ENCODE data around the gene PPAN.

Gene PPAN

DNA sequence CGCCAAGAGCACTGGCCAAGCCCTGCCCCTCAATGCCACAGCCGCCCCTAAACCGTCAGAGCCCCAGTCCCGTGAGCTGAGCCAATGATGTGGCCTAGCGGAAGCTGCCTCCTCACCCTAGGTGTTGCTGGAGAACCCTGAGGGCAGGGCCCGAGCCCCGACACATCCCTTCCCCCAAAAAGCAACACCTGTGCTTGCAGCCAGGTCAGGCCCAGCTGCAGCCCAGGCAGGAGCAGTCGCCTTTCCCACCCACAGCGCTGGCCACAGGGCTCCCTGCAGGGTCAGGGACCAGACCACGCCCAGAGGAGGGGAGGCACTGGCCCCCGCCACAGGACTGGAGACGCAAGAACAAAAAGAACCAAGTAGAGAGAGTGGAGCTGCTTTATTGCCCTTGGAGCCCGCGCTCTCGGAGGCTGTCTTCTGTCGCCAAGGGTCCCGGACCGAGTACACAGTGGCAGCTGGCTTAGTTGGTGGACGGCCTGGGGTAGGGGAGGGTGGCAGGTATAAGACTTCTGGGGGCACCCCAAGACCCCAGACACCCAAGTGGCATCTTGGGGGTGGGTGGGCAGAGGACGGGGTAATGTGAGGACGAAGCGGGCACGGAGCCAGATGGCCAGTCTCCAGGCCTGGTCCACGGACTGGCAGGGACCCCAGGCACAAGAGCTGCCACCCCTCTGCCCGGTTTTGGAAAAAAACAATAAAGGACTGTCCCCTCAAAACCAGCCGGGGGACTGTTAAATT lies 8.7 kb downstream of the PPAN start (continued):
- TF ChIP-seq, protein P1, sequence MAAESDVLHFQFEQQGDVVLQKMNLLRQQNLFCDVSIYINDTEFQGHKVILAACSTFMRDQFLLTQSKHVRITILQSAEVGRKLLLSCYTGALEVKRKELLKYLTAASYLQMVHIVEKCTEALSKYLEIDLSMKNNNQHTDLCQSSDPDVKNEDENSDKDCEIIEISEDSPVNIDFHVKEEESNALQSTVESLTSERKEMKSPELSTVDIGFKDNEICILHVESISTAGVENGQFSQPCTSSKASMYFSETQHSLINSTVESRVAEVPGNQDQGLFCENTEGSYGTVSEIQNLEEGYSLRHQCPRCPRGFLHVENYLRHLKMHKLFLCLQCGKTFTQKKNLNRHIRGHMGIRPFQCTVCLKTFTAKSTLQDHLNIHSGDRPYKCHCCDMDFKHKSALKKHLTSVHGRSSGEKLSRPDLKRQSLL (tag by site-specific recombination; IDR thresholded peaks at IDR 0.05) = no peak; the same call in 1 of the 2 replicates
- TF ChIP-seq ZNF530 (tag by site-specific recombination; IDR thresholded peaks at IDR 0.05; ENCODE audit: low read depth) (no peak), ZNF146 (tag by site-specific recombination; IDR thresholded peaks at IDR 0.05) (peak; percentile 2; the same call in 1 of the 2 replicates), ZBTB17 (tag by site-specific recombination; IDR thresholded peaks at IDR 0.05) (no peak), ZNF837 (tag by site-specific recombination; IDR thresholded peaks at IDR 0.05) (0 out of 2 replicates have a peak, but pooled peaks have one; percentile 13), KLF10 (tag by site-specific recombination; IDR thresholded peaks at IDR 0.05) (no peak), ZFP3 (tag by site-specific recombination; IDR thresholded peaks at IDR 0.05; ENCODE audit: low read depth) (no peak), ZNF777 (tag by site-specific recombination; IDR thresholded peaks at IDR 0.05; ENCODE audit: borderline replicate concordance) (no peak), ZNF248 (tag by site-specific recombination; IDR thresholded peaks at IDR 0.05) (no peak), ZNF707 (tag by site-specific recombination; IDR thresholded peaks at IDR 0.05) (no peak), ZNF426 (tag by site-specific recombination; IDR thresholded peaks at IDR 0.05) (no peak), ZNF529 (tag by site-specific recombination; IDR thresholded peaks at IDR 0.05; ENCODE audit: insufficient replicate concordance) (no peak), EGR2 (tag by site-specific recombination; IDR thresholded peaks at IDR 0.05; ENCODE audit: low read depth) (0 out of 2 replicates have a peak, but pooled peaks have one; percentile 5), ZNF843 (tag by site-specific recombination; IDR thresholded peaks at IDR 0.05) (0 out of 2 replicates have a peak, but pooled peaks have one; percentile 11), ZIC2 (tag by site-specific recombination; IDR thresholded peaks at IDR 0.05) (peak; percentile 61; the same call in 1 of the 2 replicates), ZNF830 (tag by site-specific recombination; IDR thresholded peaks at IDR 0.05; ENCODE audit: low read depth) (no peak), KLF7 (tag by site-specific recombination; IDR thresholded peaks at IDR 0.05; ENCODE audit: borderline replicate concordance) (no peak), SETDB1 (IDR thresholded peaks at IDR 0.05; ENCODE audit: insufficient read length, low read length) (no peak), WT1 (tag by site-specific recombination; IDR thresholded peaks at IDR 0.05) (no peak; the same call in 1 of the 2 replicates), ZNF138 (tag by site-specific recombination; IDR thresholded peaks at IDR 0.05; ENCODE audit: borderline replicate concordance) (no peak), ZNF394 (tag by site-specific recombination; IDR thresholded peaks at IDR 0.05; ENCODE audit: borderline replicate concordance) (no peak), GLI2 (tag by site-specific recombination; IDR thresholded peaks at IDR 0.05; ENCODE audit: borderline replicate concordance, low read depth) (no peak), KLF9 (tag by site-specific recombination; IDR thresholded peaks at IDR 0.05; ENCODE audit: low read depth) (peak; percentile 65; the same call in 1 of the 2 replicates), KLF16 (tag by site-specific recombination; IDR thresholded peaks at IDR 0.05) (0 out of 2 replicates have a peak, but pooled peaks have one; percentile 29), ZNF544 (tag by site-specific recombination; IDR thresholded peaks at IDR 0.05) (no peak), ZNF311 (tag by site-specific recombination; IDR thresholded peaks at IDR 0.05; ENCODE audit: borderline replicate concordance) (no peak), ZNF610 (tag by site-specific recombination; IDR thresholded peaks at IDR 0.05; ENCODE audit: borderline replicate concordance) (no peak), PRDM1 (tag by site-specific recombination; IDR thresholded peaks at IDR 0.05) (no peak), ZNF354C (tag by site-specific recombination; IDR thresholded peaks at IDR 0.05; ENCODE audit: borderline replicate concordance, low read depth) (no peak), ZNF155 (tag by site-specific recombination; IDR thresholded peaks at IDR 0.05) (no peak), ZNF16 (tag by site-specific recombination; IDR thresholded peaks at IDR 0.05; ENCODE audit: low read depth) (no peak)
- TF ChIP-seq, protein P2, sequence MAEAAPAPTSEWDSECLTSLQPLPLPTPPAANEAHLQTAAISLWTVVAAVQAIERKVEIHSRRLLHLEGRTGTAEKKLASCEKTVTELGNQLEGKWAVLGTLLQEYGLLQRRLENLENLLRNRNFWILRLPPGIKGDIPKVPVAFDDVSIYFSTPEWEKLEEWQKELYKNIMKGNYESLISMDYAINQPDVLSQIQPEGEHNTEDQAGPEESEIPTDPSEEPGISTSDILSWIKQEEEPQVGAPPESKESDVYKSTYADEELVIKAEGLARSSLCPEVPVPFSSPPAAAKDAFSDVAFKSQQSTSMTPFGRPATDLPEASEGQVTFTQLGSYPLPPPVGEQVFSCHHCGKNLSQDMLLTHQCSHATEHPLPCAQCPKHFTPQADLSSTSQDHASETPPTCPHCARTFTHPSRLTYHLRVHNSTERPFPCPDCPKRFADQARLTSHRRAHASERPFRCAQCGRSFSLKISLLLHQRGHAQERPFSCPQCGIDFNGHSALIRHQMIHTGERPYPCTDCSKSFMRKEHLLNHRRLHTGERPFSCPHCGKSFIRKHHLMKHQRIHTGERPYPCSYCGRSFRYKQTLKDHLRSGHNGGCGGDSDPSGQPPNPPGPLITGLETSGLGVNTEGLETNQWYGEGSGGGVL (tag by site-specific recombination; IDR thresholded peaks at IDR 0.05) = 0 out of 2 replicates have a peak, but pooled peaks have one; percentile 15
- TF ChIP-seq, protein P3, sequence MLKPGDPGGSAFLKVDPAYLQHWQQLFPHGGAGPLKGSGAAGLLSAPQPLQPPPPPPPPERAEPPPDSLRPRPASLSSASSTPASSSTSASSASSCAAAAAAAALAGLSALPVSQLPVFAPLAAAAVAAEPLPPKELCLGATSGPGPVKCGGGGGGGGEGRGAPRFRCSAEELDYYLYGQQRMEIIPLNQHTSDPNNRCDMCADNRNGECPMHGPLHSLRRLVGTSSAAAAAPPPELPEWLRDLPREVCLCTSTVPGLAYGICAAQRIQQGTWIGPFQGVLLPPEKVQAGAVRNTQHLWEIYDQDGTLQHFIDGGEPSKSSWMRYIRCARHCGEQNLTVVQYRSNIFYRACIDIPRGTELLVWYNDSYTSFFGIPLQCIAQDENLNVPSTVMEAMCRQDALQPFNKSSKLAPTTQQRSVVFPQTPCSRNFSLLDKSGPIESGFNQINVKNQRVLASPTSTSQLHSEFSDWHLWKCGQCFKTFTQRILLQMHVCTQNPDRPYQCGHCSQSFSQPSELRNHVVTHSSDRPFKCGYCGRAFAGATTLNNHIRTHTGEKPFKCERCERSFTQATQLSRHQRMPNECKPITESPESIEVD (tag by site-specific recombination; IDR thresholded peaks at IDR 0.05) = no peak
- TF ChIP-seq, protein P4, sequence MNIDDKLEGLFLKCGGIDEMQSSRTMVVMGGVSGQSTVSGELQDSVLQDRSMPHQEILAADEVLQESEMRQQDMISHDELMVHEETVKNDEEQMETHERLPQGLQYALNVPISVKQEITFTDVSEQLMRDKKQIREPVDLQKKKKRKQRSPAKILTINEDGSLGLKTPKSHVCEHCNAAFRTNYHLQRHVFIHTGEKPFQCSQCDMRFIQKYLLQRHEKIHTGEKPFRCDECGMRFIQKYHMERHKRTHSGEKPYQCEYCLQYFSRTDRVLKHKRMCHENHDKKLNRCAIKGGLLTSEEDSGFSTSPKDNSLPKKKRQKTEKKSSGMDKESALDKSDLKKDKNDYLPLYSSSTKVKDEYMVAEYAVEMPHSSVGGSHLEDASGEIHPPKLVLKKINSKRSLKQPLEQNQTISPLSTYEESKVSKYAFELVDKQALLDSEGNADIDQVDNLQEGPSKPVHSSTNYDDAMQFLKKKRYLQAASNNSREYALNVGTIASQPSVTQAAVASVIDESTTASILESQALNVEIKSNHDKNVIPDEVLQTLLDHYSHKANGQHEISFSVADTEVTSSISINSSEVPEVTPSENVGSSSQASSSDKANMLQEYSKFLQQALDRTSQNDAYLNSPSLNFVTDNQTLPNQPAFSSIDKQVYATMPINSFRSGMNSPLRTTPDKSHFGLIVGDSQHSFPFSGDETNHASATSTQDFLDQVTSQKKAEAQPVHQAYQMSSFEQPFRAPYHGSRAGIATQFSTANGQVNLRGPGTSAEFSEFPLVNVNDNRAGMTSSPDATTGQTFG (tag by site-specific recombination; IDR thresholded peaks at IDR 0.05; ENCODE audit: borderline replicate concordance) = no peak
